Fibroblast of villous mesenchyme (primary cell): ENCODE results near the gene RBBP7. TPM values are rescaled to one million over a fixed set of nuclear protein-coding genes. Genes with fewer than 3 reads are reported as not detected.
"Not testable (repeated sequence)": the region's sequence is repeated elsewhere in the genome, so short reads cannot be mapped to it uniquely, and the experiment has no call there.

Experiments used
- DNase-seq: peaks from one replicate; pipeline ENCODE4 v3.0.0-alpha.2; 2010; ENCODE audit warnings: low read depth
- H3K4me3 ChIP-seq: 2 replicates; pipeline ENCODE4 v1.5.1; 2011; ENCODE audit warnings: low read depth, mild to moderate bottlenecking, low read length
- CTCF ChIP-seq: IDR thresholded peaks from 2 replicates; pipeline ENCODE4 v1.5.1; 2012; ENCODE audit warnings: low read depth, mild to moderate bottlenecking, low read length; ENCODE audit not compliant: insufficient read depth
- total RNA-seq: library from RNA; depleted of rRNA; stranded (reverse); fragments of >200 nt; gene quantifications from 2 replicates; pipeline ENCODE4 v1.2.3, GENCODE V29; 2012

The RBBP7 gene
- total RNA-seq, 1 donor = 124 TPM

GRCh38 chrX:16868920-16869319, 1.2 kb downstream of the RBBP7 start:
- no peak for DNase-seq

DNA sequence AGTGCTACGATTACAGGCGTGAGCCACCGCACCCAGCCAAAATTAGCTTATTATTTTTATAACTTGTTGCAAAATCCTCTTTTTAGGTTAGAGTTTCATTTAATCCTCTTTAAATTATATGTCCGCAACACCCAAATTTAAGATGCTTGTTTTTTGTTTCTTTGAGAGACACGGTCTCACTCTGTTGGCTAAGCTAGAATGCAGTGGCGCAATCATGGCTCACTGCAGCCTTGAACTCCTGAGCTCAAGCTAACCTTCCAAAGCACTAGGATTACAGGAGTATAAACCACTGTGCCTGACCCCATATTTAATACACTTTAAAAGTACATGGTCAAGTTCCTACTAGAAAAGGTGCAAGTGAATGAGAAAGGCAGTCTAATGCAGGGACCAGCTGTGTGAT, 2.2 kb downstream of the RBBP7 start:
- peak overlapping the region; percentile 81 for H3K4me3 ChIP-seq

More at GRCh38 chrX:16868920-16869319, 1.2 kb downstream of the RBBP7 start:
- H3K4me3 ChIP-seq = peak overlapping the region; percentile 81
- TF ChIP-seq CTCF = no peak

DNA sequence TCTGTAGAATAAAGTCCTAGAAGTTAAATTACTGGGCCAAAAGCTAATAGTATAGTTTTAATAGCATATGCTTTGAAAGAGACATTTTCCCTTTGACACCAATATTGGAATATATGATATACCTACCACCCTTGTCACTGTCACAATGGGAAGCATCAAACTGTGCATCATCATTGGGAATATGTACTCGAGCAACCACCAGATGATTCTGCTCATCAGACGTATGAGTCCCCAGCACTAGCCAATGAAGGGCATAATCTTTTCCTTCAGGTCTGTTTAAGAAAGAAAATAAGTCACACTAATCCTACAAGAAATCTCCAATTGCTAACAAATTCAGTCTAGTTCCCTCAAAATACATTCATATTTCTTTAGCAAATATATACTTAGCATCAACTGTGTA, 7.3 kb downstream of the RBBP7 start:
- no peak overlapping the region for H3K4me3 ChIP-seq
- no peak for DNase-seq

More for the DNA sequence above, 2.2 kb downstream of the RBBP7 start:
- peak; percentile 38 for DNase-seq
- no peak for TF ChIP-seq CTCF

DNA sequence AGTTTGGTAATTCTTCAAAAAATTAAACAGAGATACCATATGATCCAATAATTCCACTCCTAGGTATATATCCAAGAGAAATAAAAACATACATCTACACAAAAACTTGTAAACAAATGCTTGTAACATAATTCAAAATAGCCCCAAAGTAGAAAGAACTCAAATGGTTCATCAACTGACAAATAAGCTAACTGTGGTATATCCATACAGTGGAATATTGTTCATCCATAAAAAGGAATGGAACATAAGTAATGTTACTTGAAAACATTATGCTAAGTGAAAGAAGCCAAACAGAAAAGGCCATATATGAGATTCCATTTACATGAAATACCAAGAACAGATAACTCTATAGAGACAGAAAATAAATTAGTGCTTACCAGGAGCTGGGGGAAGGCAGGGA, 13.4 kb downstream of the RBBP7 start:
- no peak for TF ChIP-seq CTCF
- H3K4me3 ChIP-seq = no peak overlapping the region
- no peak for DNase-seq

More for the DNA sequence above, 7.3 kb downstream of the RBBP7 start:
- TF ChIP-seq CTCF = no peak

GRCh38 chrX:16856076-16856404, 14.1 kb downstream of the RBBP7 start:
- DNase-seq = not testable (repeated sequence)

GRCh38 chrX:16855363-16856075, 14.6 kb downstream of the RBBP7 start:
- H3K4me3 ChIP-seq = no peak overlapping the region
- TF ChIP-seq CTCF = no peak
- no peak for DNase-seq

More at GRCh38 chrX:16856076-16856404, 14.1 kb downstream of the RBBP7 start:
- not testable (repeated sequence) for H3K4me3 ChIP-seq

GRCh38 chrX:16853537-16853936, 16.6 kb downstream of the RBBP7 start:
- DNase-seq = no peak
- no peak for TF ChIP-seq CTCF
- no peak overlapping the region for H3K4me3 ChIP-seq
